Fibroblast of the conjunctiva (primary cell): ENCODE measurements around the gene FATE1.

Experiments
- DNase-seq: peaks from one replicate; pipeline ENCODE4 v3.0.0-alpha.2; 2010; ENCODE audit warnings: low read depth

The FATE1 gene

DNA sequence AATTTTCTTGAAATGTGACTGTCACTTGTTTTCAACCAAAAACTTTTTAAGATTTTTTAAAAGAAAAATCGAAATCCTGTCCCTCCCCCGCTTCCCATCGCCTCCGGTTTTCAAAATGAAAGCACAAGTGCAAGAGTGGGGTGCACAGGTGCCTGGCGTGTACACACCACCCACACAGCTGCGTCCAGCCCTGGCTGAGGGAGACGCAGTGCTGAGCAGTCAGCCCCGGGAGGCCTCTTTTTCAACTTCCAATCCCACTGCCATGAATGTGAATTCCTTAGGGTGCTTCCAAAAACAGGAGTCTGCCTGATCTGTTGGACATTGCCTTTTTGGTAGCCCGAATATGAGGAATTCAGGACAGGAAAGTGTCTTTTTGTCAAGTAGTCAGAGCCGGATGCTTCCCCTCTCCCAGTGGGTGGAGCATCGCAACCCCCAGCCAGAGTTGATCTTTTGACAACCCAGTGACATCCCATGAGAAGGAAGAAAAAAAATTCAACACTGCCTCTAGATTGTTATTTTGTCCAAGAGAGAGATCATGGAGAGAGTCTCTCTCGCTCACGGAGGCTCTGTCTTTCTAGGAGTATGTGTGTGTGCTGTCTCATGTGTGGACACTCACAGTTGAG, 11.7 kb upstream of the FATE1 start:
- DNase-seq = no peak

DNA sequence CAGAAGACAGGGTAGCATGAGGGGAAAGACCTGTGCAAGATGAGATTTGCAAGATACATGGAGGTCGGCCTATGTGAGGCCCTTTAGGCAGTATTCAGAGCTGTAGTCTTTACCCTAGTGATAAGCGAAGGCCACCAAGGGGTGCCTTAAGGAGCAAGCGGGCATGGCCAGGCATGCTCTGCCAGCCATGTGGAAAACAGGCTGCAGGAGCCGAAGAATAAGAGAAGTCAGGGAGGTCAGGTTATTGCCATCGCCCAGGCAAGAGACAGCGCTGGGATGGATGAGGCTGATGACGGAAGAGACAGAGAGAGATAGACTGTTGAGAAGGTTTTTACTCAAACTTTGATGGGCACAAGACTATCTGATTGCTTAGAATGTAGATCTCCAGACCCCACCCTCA, 7.0 kb upstream of the FATE1 start:
- no peak for DNase-seq

DNA sequence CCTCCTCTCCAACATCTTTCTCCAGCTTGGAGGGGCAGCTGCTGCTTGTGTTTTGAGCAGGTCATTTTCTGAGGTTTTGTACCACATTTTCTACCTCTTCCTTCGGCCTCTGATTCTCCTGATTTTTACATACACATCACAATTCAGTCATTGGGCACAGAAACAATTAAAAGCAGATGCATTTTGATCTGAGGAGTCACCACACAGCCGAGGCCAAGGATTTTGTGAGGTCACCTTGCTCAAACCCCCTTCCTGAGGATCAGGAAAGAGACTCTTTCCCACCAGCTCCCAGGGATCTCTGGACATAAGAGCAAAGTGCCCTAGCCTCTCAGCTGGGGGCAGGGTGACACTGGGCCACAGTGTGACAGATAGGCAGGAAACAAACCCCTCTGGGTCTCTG, 5.4 kb upstream of the FATE1 start:
- DNase-seq = no peak

DNA sequence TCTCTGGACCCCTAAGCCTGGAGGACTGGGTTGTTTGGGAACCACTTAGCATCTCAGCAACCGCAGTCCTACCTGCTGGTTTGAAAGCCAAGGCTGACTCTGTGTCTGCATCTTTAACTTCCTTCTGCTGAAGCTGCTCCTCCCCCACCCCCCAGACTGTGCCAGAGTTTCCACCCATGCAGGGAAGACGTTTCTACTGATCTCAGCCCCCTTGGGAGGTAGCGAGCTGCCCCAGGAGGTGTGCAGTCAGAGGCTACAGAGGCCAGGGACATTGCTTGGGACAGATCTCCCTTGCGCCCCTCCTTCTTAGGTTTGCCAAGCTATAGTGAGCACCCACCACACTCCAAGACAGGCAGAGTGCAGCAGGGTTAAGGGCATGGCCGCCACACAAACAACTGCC, 4.7 kb upstream of the FATE1 start:
- DNase-seq = no peak

DNA sequence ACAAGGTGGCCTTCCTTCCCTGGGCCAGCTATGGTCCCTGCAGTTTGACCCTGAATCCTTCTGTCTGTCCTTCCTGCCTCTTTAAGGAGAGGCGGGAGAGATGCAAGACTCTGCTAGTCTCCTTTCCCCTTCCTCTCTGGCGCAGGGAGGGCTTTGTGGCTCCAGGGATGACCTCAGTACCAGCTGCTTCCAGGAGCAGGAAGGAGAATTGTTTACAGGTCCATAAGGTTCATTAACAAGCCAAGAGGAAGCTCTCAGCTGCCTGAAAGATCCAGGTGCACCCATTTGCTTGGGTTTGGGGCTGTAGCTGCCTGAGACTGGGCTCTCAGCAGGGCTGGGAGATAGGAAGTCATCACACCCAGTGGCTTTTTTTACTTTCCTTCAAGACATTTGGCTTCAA, 4.0 kb upstream of the FATE1 start:
- DNase-seq = no peak

DNA sequence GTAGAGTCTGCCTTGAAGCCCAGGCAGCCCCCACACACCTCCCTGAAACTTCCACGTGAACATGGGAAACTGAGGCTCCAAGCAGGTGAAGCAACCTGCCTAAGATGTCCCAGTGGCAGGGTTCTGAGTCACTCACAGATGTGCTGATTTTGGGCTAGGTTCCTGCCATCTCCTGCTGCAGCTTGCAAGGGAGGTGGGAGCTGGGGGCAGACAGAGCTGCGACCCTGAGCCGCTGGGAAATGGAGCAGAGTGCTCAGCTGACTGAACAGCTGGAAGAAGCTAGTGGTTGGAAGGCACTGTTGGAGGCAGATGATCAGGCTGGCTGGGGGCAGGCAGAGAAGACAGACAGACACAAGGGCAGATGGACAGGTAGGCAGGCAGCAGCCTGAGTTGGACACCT, 3.6 kb upstream of the FATE1 start:
- no peak for DNase-seq

DNA sequence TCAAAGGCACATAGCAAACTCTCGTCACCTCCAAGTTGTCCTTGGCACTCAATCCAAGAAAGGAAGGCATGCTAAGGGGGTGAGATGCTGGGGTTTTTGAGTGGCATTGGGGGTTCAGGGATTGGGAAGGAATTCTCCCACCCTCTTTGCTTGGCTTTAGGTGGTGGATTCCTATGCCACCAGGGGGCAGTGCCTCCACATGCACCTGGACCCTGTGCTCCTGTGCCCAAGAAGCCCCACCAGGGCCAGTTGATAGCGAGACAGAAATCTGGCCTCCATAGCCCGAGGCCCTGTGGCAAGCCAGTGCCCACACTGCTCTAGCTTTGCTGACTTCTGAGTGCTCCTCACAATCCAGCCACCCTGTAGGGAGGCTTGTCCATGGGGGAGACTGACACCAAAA, 2.0 kb upstream of the FATE1 start:
- DNase-seq = no peak

DNA sequence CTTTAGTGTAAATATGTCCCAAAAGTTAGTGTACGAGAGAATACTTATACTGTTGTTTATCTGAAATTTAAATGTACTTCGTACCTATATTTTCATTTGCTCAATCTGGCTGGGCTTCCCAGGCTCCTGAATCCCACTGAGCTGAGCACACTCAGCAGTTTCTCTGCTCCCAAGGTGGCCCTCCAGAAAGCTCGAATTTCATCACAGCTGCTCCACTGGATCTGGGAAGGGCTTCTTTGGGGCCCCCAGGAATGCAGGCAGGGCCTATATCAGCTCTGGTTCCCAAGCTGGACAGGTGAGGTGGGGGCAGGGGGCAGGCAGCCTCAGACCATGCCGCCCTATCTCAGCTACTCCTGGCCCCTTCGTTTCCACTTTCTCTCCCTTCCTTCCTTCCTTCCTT, 1.5 kb upstream of the FATE1 start:
- DNase-seq = no peak

DNA sequence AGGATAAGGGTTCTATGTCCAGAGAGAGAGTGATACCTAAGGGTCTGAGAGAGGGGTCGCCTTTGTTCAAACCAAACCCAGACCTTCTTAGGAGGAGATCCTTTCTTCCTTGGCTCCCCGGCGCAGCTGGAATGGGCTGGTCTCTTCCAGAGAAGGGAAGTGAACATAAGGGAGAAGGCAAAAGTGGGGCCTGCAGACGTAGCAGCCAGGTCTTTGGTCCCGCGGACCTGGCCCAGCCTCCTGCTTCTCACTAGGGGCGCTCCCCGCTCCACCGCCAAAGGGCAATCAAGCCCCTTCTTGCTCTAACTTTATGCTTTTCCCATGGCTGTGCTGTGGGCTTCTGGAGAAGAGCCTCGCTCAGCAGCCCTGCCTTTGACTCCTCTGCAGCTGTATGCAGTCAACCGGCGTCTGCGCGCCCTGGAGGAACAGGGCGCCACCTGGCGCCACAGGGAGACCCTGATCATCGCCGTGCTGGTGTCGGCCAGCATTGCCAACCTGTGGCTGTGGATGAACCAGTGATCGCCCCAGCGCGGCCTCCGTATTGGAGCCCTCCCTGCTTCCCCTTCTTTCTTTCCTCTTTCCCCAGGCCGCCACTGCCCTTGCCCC, 6.5 kb downstream of the FATE1 start:
- no peak for DNase-seq

DNA sequence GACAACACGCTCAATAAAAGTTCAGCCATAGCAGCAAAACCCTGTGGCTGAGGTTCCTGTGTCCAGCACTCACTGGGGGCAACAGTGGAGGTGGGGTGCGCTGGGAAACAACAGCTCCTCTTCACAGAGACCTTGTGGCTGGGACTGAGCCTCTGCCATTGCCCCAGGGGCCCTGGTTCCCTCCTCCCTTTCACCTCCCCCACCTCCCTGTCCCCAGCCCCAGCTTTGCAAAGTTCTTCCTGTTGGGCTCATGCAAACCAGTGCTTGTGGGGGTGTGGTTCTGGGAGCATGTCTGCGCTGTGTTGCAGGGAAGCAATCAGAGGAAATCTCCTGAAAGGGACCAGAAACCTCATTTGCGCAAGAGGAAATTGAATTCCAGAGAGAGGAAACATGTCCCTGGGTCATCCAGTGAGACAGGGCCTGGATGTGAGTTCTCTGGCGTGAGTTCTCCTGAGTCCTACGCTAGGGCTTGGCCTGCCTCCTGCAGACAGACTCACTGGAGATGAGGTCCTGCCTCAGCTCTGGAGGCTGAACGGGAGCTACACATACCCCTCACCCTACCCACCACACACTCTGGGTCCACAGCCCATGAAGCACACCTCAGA, 7.4 kb downstream of the FATE1 start:
- no peak for DNase-seq

DNA sequence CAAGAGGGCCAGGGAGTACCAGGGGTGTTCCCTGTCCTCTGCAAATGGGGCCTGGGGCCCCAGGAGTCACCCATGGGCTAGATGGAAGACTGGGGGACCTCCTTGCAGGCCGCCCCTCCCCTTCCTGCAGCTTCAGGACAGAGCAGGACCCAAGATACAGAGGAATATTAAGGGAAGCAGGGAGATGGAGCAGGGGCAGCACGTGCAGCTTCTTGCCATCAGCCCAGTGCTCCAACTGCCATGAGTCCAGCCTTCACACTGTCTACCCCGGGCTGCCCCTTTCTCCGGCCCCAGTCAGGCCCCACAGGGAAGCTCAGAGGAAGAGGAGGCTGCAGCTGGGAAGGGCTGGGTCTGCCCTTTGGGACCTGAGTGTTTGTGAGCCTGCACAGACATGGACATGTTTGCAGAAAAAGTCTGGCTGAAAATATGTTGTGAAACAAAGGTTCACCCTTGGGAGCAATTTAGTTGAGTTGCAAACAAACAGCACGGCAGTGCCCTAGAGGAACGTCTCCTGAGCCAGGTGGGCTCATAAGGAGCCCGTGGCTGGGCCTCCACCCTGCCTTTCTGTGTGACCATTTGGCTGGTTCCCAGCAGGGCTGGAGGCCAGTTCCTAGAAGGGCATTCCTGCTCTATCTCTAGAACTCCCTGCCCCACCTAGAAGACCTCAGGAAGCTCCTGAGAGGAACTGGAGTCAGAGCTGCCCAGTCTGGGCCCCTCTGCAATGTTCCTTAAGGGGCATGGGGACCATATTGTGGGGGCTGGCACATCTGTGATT, 8.9 kb downstream of the FATE1 start:
- DNase-seq = no peak

DNA sequence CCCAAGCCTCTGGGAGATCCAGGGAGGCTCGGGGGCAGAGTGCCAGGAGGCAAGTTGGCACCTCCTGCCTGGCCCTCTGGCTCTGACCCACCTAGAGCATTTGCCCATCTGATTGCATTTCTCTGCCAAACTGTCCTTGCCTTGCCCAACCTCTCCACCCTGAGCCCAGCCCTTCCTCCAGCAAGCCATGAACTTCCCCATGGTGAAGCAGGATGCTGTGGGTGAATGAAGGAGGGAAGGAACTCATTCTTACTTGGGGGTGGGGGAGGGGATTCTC, 9.4 kb downstream of the FATE1 start:
- DNase-seq = no peak

DNA sequence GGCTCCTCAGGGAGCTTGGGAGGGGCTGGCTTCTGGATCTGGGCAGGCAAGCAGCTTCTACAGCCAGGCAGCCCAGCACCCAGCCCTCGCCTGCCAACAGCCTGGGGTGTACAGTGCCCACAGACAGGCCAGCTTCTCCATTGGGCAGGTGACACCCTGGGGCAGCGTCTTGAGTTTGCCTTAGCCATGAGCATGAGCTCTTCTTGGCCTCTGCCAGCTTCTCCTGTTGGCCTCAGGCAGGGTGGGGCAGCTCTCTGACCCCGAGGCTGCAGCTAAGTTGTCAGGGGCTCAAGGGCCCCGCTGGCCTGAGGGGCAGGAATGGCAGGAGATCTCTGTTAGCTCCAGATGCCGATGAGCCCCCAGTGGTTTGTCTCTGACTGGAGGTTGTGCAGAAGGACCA, 10.9 kb downstream of the FATE1 start:
- DNase-seq = no peak

DNA sequence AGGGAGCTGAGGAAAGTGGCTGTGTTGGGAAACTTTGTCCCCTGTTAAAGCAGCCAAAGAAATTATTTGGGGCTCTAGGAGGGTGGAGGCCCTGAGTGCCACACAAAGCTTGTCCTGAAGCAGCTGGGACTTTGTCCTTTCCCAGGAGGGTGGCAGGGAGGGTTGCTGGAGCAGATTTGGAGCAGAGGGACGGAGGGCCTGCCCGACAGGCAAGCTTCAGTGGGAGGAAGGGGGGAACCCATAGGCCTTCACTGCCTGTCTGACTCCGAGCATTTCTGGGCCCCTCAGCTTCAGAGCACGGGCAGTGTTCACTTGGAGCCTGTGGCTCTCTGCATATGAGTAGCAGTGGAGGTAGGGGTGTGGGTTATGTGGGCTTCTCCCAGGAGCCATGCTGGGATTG, 11.5 kb downstream of the FATE1 start:
- DNase-seq = no peak

DNA sequence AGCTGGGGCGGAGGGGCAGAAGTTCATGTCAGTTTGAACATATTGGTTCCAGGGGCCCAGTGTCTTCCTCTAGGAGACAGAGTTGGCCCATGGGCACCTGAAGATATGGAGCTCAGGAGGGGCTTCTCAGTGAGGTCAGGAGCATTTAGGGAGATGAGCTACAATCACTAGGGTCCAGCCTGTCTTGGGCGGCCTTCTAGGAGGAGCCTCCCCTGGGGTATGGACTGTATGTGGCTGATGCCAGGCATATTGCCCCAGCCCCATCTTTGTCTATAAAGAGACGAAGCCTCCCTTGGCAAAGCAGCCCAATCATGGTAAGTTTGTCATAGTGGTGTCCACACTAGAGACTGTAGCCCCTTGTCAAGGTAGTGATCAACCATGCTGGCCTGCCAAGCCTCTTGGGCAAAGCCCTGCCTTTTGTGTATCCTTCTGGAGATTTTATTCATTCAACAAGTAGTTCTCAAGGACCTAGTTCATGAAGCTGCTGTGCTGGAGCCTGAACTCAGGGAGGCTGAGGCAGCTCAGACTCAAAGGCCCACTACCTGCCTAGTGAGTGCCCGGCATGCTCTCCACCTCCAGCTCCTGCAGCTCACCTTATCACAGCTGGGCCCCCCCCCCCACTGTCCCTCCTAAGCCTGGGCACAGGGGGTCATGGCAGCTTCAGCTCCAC, 13.4 kb downstream of the FATE1 start:
- no peak for DNase-seq

DNA sequence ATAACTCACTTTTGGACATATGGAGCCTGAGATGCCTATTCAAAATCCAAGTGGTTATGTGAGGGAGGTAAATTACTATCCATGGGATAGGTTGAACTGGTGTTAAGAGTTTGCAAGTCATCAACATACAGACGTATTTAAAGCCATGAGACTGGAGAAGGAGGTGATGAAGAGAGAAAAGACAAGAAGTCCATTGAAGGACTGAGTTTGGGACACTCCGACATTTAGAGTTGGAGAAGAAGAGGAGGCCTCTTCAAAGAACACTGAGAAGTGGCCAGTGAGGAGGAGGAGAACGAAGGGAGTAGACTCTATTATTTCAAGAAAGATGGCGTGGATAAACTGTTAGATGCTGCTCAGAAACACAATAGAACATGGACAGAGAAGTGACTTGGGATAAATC, 18.6 kb downstream of the FATE1 start, which contains the start of gene CNGA2:
TSS of gene CNGA2 (plus strand) at position 301 of the 400 bp plus-strand sequence. CDS start 3,738 bp downstream, outside the sequence.
- DNase-seq = no peak

DNA sequence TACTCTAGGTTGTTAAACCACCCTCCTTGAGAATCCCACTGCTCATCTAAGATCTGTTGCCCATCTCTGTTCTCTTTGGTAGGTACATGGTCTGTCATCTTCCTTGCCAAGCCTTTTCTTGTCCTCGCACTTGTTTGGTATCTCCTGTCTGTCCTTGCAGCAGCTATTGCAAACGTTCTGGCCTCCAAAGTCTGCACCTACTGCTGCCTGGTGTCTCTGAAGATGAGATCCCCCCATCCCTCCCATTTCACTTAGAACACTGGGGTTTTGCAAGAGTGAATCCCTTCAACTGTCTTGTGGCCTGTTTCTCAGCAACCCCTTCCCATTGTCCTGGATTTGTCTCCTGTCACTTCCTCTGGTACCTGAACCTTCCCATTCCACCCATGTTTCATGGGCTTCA, 19.4 kb downstream of the FATE1 start:
- DNase-seq = no peak

DNA sequence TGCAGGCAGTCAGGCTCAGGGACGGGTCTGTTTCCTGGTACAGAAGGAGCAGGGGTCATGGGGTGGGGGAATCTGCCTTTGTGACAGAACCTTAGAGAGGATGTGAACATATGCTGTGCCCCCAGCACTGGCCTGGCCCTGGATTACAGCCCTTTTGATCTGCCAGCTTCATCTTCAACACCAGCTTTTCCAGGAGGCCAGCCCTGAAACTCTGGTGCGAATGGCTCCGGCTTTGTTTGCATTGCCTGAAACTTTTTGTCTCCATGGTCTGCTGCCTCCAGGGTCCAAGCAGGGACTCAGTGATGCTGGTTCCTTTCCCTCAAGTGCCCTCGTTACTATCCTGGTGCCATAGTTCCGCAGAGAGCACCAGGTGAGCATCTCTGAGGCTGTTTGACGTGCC, 20.9 kb downstream of the FATE1 start:
- DNase-seq = no peak

DNA sequence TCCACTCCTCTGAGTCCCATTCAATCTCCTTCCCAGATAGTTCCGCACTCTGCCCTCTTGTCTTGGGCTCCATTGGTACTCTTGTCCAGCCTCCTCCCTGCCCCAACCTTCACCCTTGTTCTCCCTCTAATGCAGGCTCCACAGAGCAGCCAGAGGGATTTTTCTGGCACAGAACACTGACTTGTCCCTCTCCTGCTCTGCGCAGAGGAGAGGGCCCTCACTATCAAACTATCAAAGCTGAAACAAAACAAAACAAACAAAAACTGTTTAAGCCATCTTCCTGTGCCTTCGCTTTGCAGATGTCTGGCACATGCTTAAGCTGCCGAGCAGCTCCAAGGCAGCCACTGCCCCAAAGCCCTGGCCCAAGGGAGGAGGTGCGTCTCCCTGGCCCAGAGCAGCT, 21.7 kb downstream of the FATE1 start:
- DNase-seq = no peak

DNA sequence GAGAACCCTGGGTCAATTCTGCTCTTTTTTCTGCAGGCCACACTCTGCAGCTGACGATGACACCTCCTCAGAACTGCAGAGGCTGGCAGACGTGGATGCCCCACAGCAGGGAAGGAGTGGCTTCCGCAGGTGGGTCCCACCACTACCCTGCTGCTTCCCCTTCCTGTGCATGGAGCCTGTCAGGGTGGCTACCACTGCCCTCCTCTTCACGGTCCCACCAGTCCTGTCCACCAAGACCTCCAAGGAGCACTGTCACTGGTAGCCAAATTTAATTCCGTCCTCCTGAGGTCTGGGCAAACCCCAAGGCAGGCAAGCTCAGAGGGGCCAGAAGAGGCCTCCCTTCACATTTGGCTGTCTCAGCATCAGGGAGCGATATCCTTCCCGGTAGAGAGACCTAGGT, 22.9 kb downstream of the FATE1 start:
- DNase-seq = no peak

DNA sequence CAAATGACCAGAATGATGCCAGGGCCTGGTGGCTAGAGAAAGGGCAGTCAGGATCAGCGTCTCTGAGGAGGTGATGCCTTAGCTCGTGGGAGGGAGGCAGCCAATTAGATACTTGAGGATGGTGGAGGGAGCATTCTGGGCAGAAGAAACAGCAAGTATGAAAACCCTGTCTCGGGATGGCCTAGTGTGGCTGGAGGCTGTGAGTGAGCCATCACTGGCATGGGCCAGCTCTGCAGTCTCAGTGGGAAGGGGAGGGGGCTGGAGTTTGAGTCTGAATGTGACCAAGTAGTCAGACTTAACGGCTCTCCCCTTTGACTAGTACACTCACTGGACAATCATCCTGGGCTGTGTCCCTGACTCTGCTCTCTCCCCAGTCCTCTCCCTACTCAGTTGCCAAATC, 25.8 kb downstream of the FATE1 start:
- no peak for DNase-seq

DNA sequence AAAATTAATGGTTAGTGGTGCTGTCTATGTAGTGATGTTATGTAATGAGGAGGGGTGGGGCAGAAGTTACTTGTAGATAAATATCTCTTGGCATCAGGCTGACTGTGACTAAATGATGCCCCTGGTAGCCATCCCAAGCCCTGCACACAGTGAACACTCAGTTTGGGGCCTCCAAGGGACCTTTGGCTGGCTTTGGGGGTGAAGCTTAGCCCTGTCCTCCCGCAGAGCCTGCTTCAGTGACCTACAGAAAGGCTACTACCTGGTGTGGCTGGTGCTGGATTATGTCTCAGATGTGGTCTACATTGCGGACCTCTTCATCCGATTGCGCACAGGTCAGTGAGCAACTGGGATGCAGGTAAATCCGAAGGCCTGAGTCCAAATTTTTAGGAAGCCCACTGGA, 26.5 kb downstream of the FATE1 start:
- no peak for DNase-seq
